H9 (cell line): ENCODE results near the gene NTRK3. TPM values are rescaled to one million over a fixed set of nuclear protein-coding genes. Genes with fewer than 3 reads are reported as not detected.

Source experiments
- DNase-seq: peaks from one replicate; pipeline ENCODE4 v3.0.0-alpha.2; 2017
- H2AFZ ChIP-seq: one replicate; pipeline ENCODE4 v1.6.1; 2013; ENCODE audit warnings: mild to moderate bottlenecking, low read length, control low read depth, moderate library complexity
- H2AK5ac ChIP-seq: 2 replicates; pipeline ENCODE4 v1.6.1; 2013; ENCODE audit warnings: low read length, control low read depth, mixed read lengths; ENCODE audit not compliant: insufficient read length
- H2BK120ac ChIP-seq: one replicate; pipeline ENCODE4 v1.6.1; 2013; ENCODE audit warnings: low read depth, mild to moderate bottlenecking, low read length, control low read depth, inconsistent platforms; ENCODE audit not compliant: poor library complexity, severe bottlenecking
- H2BK12ac ChIP-seq: 2 replicates; pipeline ENCODE4 v1.6.1; 2013; ENCODE audit warnings: low read length, control low read depth, mixed read lengths, low read depth; ENCODE audit not compliant: insufficient read length
- H2BK15ac ChIP-seq: 2 replicates; pipeline ENCODE4 v1.6.1; 2013; ENCODE audit warnings: low read depth, low read length, control low read depth
- H2BK20ac ChIP-seq: one replicate; pipeline ENCODE4 v1.6.1; 2013; ENCODE audit warnings: low read depth, mild to moderate bottlenecking, low read length, control low read depth, inconsistent platforms; ENCODE audit not compliant: poor library complexity, severe bottlenecking
- H2BK5ac ChIP-seq: 2 replicates; pipeline ENCODE4 v1.6.1; 2013; ENCODE audit warnings: low read length, control low read depth, mixed read lengths; ENCODE audit not compliant: insufficient read length
- H3K14ac ChIP-seq: 2 replicates; pipeline ENCODE4 v1.6.1; 2013; ENCODE audit warnings: low read length, control low read depth; ENCODE audit not compliant: insufficient read depth
- H3K18ac ChIP-seq: 2 replicates; pipeline ENCODE4 v1.6.1; 2013; ENCODE audit warnings: low read depth, mild to moderate bottlenecking, mixed read lengths, low read length, control low read depth; ENCODE audit not compliant: insufficient read length
- H3K23ac ChIP-seq: 2 replicates; pipeline ENCODE4 v1.6.1; 2013; ENCODE audit warnings: low read length, control low read depth, mixed read lengths, low read depth; ENCODE audit not compliant: insufficient read length
- H3K23me2 ChIP-seq: 2 replicates; pipeline ENCODE4 v1.6.1; 2013; ENCODE audit warnings: low read depth, mild to moderate bottlenecking, mixed read lengths, low read length, control low read depth; ENCODE audit not compliant: insufficient read length, poor library complexity, severe bottlenecking
- H3K27ac ChIP-seq: 2 replicates; pipeline ENCODE4 v1.5.1; 2013; ENCODE audit warnings: low read length, control low read depth, mixed read lengths, low read depth; ENCODE audit not compliant: insufficient read length
- H3K27me3 ChIP-seq: 2 replicates; pipeline ENCODE4 v1.6.1; 2013; ENCODE audit warnings: low read length, control low read depth, inconsistent platforms; ENCODE audit not compliant: insufficient read depth
- H3K4ac ChIP-seq: 2 replicates; pipeline ENCODE4 v1.6.1; 2013; ENCODE audit warnings: low read depth, mild to moderate bottlenecking, control low read depth, inconsistent platforms, low read length, moderate library complexity
- H3K4me1 ChIP-seq: 2 replicates; pipeline ENCODE4 v1.6.1; 2013; ENCODE audit warnings: low read length, control low read depth, inconsistent platforms; ENCODE audit not compliant: insufficient read depth
- H3K4me2 ChIP-seq: 2 replicates; pipeline ENCODE4 v1.6.1; 2013; ENCODE audit warnings: low read length, control low read depth, mixed read lengths; ENCODE audit not compliant: insufficient read length, insufficient read depth
- H3K56ac ChIP-seq: 2 replicates; pipeline ENCODE4 v1.6.1; 2013; ENCODE audit warnings: low read depth, mild to moderate bottlenecking, mixed read lengths, low read length, control low read depth; ENCODE audit not compliant: insufficient read length
- H3K79me1 ChIP-seq: 2 replicates; pipeline ENCODE4 v1.6.1; 2013; ENCODE audit warnings: low read depth, mild to moderate bottlenecking, moderate library complexity, low read length, control low read depth, inconsistent platforms; ENCODE audit not compliant: insufficient read depth, poor library complexity, severe bottlenecking
- H3K79me2 ChIP-seq: 2 replicates; pipeline ENCODE4 v1.6.1; 2013; ENCODE audit warnings: low read length, control low read depth, inconsistent platforms; ENCODE audit not compliant: insufficient read depth
- H3K9ac ChIP-seq: 2 replicates; pipeline ENCODE4 v1.6.1; 2013; ENCODE audit warnings: low read length, control low read depth, mixed read lengths; ENCODE audit not compliant: insufficient read length; ENCODE audit errors: extremely low read depth
- H3K9me3 ChIP-seq: one replicate; pipeline ENCODE4 v1.6.1; 2013; ENCODE audit warnings: low read depth, low read length, inconsistent platforms; ENCODE audit not compliant: control insufficient read depth
- H3T11ph ChIP-seq: one replicate; pipeline ENCODE4 v1.6.1; 2013; ENCODE audit warnings: mild to moderate bottlenecking, low read length, control low read depth, inconsistent platforms
- H4K20me1 ChIP-seq: one replicate; pipeline ENCODE4 v1.6.1; 2013; ENCODE audit not compliant: control insufficient read depth, insufficient read length, insufficient read depth
- H4K5ac ChIP-seq: 2 replicates; pipeline ENCODE4 v1.6.1; 2013; ENCODE audit warnings: low read depth, mild to moderate bottlenecking, mixed read lengths, low read length, control low read depth; ENCODE audit not compliant: insufficient read length
- H4K8ac ChIP-seq: replicated peaks from 2 replicates; pipeline ENCODE4 v1.6.1; 2013; ENCODE audit warnings: low read length, control low read depth, mixed read lengths, low read depth; ENCODE audit not compliant: insufficient read length
- H4K91ac ChIP-seq: 2 replicates; pipeline ENCODE4 v1.6.1; 2013; ENCODE audit warnings: low read depth, mild to moderate bottlenecking, moderate library complexity, mixed read lengths, low read length, control low read depth; ENCODE audit not compliant: insufficient read length
- H3K27ac Mint-ChIP-seq, 3 experiments: 2 replicates in 2 of 3; 3 replicates in 1 of 3; pipeline ENCODE4 v1.8.0; 2020 to 2021; ENCODE audit warnings: mixed read lengths in 3 of 3, mild to moderate bottlenecking in 1 of 3, moderate library complexity in 1 of 3
- H3K27me3 Mint-ChIP-seq: 2 replicates; pipeline ENCODE4 v1.8.0; 2021; ENCODE audit warnings: low read depth, mild to moderate bottlenecking, moderate library complexity, mixed read lengths
- H3K36me3 Mint-ChIP-seq, 3 experiments: 2 replicates in 2 of 3; 3 replicates in 1 of 3; pipeline ENCODE4 v1.8.0; 2020 to 2021; ENCODE audit warnings: low read depth in 3 of 3, mixed read lengths in 3 of 3; ENCODE audit not compliant: insufficient read depth in 1 of 3
- H3K4me1 Mint-ChIP-seq, 2 experiments: 2 replicates each; pipeline ENCODE4 v1.8.0; 2020; ENCODE audit warnings: mixed read lengths in 2 of 2
- H3K4me3 Mint-ChIP-seq, 2 experiments: 2 replicates in 1 of 2; 3 replicates in 1 of 2; pipeline ENCODE4 v1.8.0; 2020 to 2021; ENCODE audit warnings: mild to moderate bottlenecking in 2 of 2, mixed read lengths in 2 of 2, moderate library complexity in 1 of 2
- H3K9me3 Mint-ChIP-seq, 2 experiments: 2 replicates in 1 of 2; 3 replicates in 1 of 2; pipeline ENCODE4 v1.8.0; 2020; ENCODE audit warnings: mild to moderate bottlenecking in 2 of 2, mixed read lengths in 2 of 2, moderate library complexity in 1 of 2
- CTCF ChIP-seq: fragments of 200-600 bp; sonication (generic); conservative IDR thresholded peaks from 3 replicates; pipeline ENCODE4 v1.8.0; 2021; ENCODE audit warnings: antibody characterized with exemption, mild to moderate bottlenecking
- WGBS: extraction: QIAGEN DNeasy Blood & Tissue Kit; methylation state at CpG from one replicate; pipeline ENCODE4 v1.1.7; 2013; ENCODE audit warnings: missing lambda C conversion rate, low lambda C conversion rate, mixed read lengths; ENCODE audit not compliant: insufficient read length; ENCODE audit errors: extremely low coverage; 5-methylcytosine and 5-hydroxymethylcytosine counted together
- total RNA-seq: library from RNA; stranded (reverse); gene quantifications from 2 replicates; pipeline ENCODE4 v1.2.1, GENCODE V29; 2021

Gene NTRK3
- total RNA-seq, 1 experiment from 2014 or later, result 2.5 TPM

GRCh38 chr15:87816016-87816415 is 440.5 kb downstream of the NTRK3 start:
- Histone ChIP-seq H3K18ac (no peak overlapping the region), H2BK120ac (no peak overlapping the region), H4K20me1 (no peaks in the 10 kb centered on the region), H3T11ph (no peak overlapping the region), H4K8ac (no peak overlapping the region), H3K79me1 (no peaks in the 10 kb centered on the region), H3K9ac (no peak overlapping the region), H3K23ac (no peak overlapping the region), H3K27me3 (no peaks in the 10 kb centered on the region), H3K4me2 (no peak overlapping the region), H3K4me1 (no peaks in the 10 kb centered on the region), H4K5ac (no peak overlapping the region), H3K27ac (no peak overlapping the region), H3K4ac (no peak overlapping the region), H2BK20ac (no peak overlapping the region), H2BK5ac (no peak overlapping the region), H3K56ac (no peak overlapping the region), H2BK12ac (no peak overlapping the region), H2AFZ (no peak overlapping the region), H4K91ac (no peak overlapping the region), H3K23me2 (no peaks in the 10 kb centered on the region), H2AK5ac (no peak overlapping the region), H3K9me3 (no peaks in the 10 kb centered on the region), H3K14ac (no peak overlapping the region), H2BK15ac (no peak overlapping the region), H3K79me2 (no peaks in the 10 kb centered on the region)
- Mint-ChIP-seq H3K9me3 (no peaks in the 10 kb centered on the region), H3K4me3 (no peak overlapping the region), H3K27me3 (peaks cover 30% of the 10 kb centered on the region), H3K4me1 (no peaks in the 10 kb centered on the region), H3K36me3 (no peaks in the 10 kb centered on the region), H3K27ac (no peak overlapping the region)
- WGBS, result no CpG with 5 or more reads among the region's 1 CpG
- TF ChIP-seq CTCF, result no peak
- no peak for DNase-seq

Other genes with a start within 250 kb of the NTRK3 start
- 27.4 and 29.3 TPM in 2 replicates for gene MRPL46, start 210.6 kb upstream of the NTRK3 start, total RNA-seq
- gene MRPS11, start 211.0 kb upstream of the NTRK3 start, total RNA-seq, result 51.0 and 54.5 TPM in 2 replicates